DND-41 (cell line): Measurements from ENCODE around the gene IL12RB2.

Source experiments
- ATAC-seq: fragments of 200-7000 bp; cut with Tn5 transposase; 3 replicates; pipeline ENCODE4 v1.9.1; 2021; ENCODE audit warnings: low read depth; ENCODE audit not compliant: insufficient read depth
- DNase-seq: peaks from one replicate; pipeline ENCODE4 v3.0.0-alpha.2; 2020
- H2AFZ ChIP-seq: 2 replicates; pipeline ENCODE4 v1.6.0; 2012; ENCODE audit warnings: low read depth, low read length
- H3K27ac ChIP-seq: 2 replicates; pipeline ENCODE4 v1.5.1; 2012; ENCODE audit warnings: low read length, inconsistent platforms
- H3K27me3 ChIP-seq: fragments of 200-600 bp; sonication (generic); 2 replicates; pipeline ENCODE4 v1.6.0; 2012; ENCODE audit warnings: low read length, mild to moderate bottlenecking, inconsistent platforms; ENCODE audit not compliant: insufficient read depth, poor library complexity
- H3K36me3 ChIP-seq: 2 replicates; pipeline ENCODE4 v1.5.1; 2012; ENCODE audit warnings: low read length, inconsistent platforms; ENCODE audit not compliant: insufficient read depth
- H3K4me1 ChIP-seq: 2 replicates; pipeline ENCODE4 v1.5.1; 2012; ENCODE audit warnings: mild to moderate bottlenecking, low read length; ENCODE audit not compliant: insufficient read depth
- H3K4me2 ChIP-seq: 2 replicates; pipeline ENCODE4 v1.6.0; 2012; ENCODE audit warnings: mild to moderate bottlenecking, moderate library complexity, low read length, inconsistent platforms; ENCODE audit not compliant: insufficient read depth
- H3K4me3 ChIP-seq, 2 experiments: fragments of 200-600 bp in 1 of 2; shearing (Covaris generic) in 1 of 2; 2 replicates each; pipeline ENCODE4 v1.5.1; 2012 to 2016; ENCODE audit warnings: inconsistent platforms in 2 of 2, low read length in 2 of 2, mild to moderate bottlenecking in 2 of 2, low read depth in 1 of 2, moderate library complexity in 1 of 2
- H3K79me2 ChIP-seq: 2 replicates; pipeline ENCODE4 v1.6.0; 2012; ENCODE audit warnings: low read length, inconsistent platforms; ENCODE audit not compliant: insufficient read depth
- H3K9ac ChIP-seq: 2 replicates; pipeline ENCODE4 v1.6.0; 2012; ENCODE audit warnings: low read depth, mild to moderate bottlenecking, inconsistent platforms, low read length, moderate library complexity
- H3K9me3 ChIP-seq: 2 replicates; pipeline ENCODE4 v1.5.1; 2012; ENCODE audit warnings: low read length, moderate library complexity, mild to moderate bottlenecking, inconsistent platforms; ENCODE audit not compliant: insufficient read depth, severe bottlenecking
- H4K20me1 ChIP-seq: 2 replicates; pipeline ENCODE4 v1.6.0; 2012; ENCODE audit warnings: low read length; ENCODE audit not compliant: insufficient read depth
- CTCF ChIP-seq: IDR thresholded peaks from 2 replicates; pipeline ENCODE4 v1.5.1; 2012; ENCODE audit warnings: borderline replicate concordance, low read length, moderate library complexity, mild to moderate bottlenecking; ENCODE audit not compliant: poor library complexity, severe bottlenecking; ENCODE audit errors: extremely low read depth
- EZH2 ChIP-seq: IDR thresholded peaks from 3 replicates; pipeline ENCODE4 v1.6.1; 2012; ENCODE audit warnings: borderline replicate concordance, low read depth, mild to moderate bottlenecking, moderate library complexity, low read length, inconsistent platforms; ENCODE audit not compliant: severe bottlenecking

The IL12RB2 gene

GRCh38 chr1:67431869-67432578 lies 124.4 kb downstream of the IL12RB2 start:
- ATAC-seq = no peak
- Histone ChIP-seq H3K36me3 (peaks cover 27% of the 10 kb centered on the region), H2AFZ (peak overlapping the region; percentile 92), H4K20me1 (peaks cover 27% of the 10 kb centered on the region), H3K4me2 (peak overlapping the region; percentile 77; the same call in 1 of the 2 replicates), H3K9ac (peak overlapping the region; percentile 93; the same call in 1 of the 2 replicates), H3K4me3 (peak overlapping the region in 1 of 2 experiments; percentile 97; a peak in 1 of 4 replicates), H3K9me3 (no peaks in the 10 kb centered on the region), H3K79me2 (peaks cover 42% of the 10 kb centered on the region), H3K4me1 (peaks cover 25% of the 10 kb centered on the region), H3K27ac (peak overlapping the region; percentile 98; the same call in 1 of the 2 replicates), H3K27me3 (no peaks in the 10 kb centered on the region)
- no peak for DNase-seq
- no peak for TF ChIP-seq EZH2
- no peak for TF ChIP-seq CTCF

GRCh38 chr1:67432745-67433144 lies 125.1 kb downstream of the IL12RB2 start:
- no peak for DNase-seq
- Histone ChIP-seq H4K20me1 (peaks cover 20% of the 10 kb centered on the region), H3K79me2 (peaks cover 35% of the 10 kb centered on the region), H3K9ac (no peak overlapping the region), H3K27me3 (no peaks in the 10 kb centered on the region), H3K9me3 (no peaks in the 10 kb centered on the region), H3K4me1 (peaks cover 18% of the 10 kb centered on the region), H3K27ac (no peak overlapping the region), H3K4me3 (no peak overlapping the region), H3K36me3 (peaks cover 20% of the 10 kb centered on the region), H3K4me2 (no peak overlapping the region), H2AFZ (no peak overlapping the region)
- ATAC-seq = no peak
- TF ChIP-seq EZH2 (no peak), CTCF (no peak)

- no peak overlapping the region for H3K4me2 ChIP-seq
- H3K9ac ChIP-seq = no peak overlapping the region
- H2AFZ ChIP-seq = no peak overlapping the region
- H3K27ac ChIP-seq = no peak overlapping the region
- peaks cover 11% of the 10 kb centered on the region for H3K4me1 ChIP-seq
- H3K79me2 ChIP-seq = peaks cover 24% of the 10 kb centered on the region
- H3K27me3 ChIP-seq = no peaks in the 10 kb centered on the region
- H4K20me1 ChIP-seq = peaks cover 9% of the 10 kb centered on the region
- H3K9me3 ChIP-seq = no peaks in the 10 kb centered on the region
- no peak overlapping the region for H3K4me3 ChIP-seq
- ATAC-seq (no peak), DNase-seq (no peak)
- peaks cover 9% of the 10 kb centered on the region for H3K36me3 ChIP-seq
- TF ChIP-seq EZH2 (no peak), CTCF (no peak)
These were observed 126.2 kb downstream of the IL12RB2 start for GRCh38 chr1:67433837-67434236.
